H1 (cell line): Measurements from ENCODE around the gene NPC2. TPM values are rescaled to one million over a fixed set of nuclear protein-coding genes. Genes with fewer than 3 reads are reported as not detected.

Experiments used
- CTCF ChIA-PET: fragments of 300-600 bp; sonication (Branson Sonifier 250); formaldehyde crosslinking; loops from one replicate; lab custom pipeline; 2021; ENCODE audit not compliant: partially characterized antibody; lab: Charles Lee
- POLR2A ChIA-PET: fragments of 300-600 bp; sonication (Branson Sonifier 250); formaldehyde crosslinking; loops from one replicate; lab custom pipeline; 2021; ENCODE audit warnings: inconsistent platforms; ENCODE audit not compliant: partially characterized antibody; lab: Charles Lee
- DNase-seq, 2 experiments: peaks; one replicate each; pipeline versions ENCODE4 v3.0.0 to v3.0.0-alpha.2; 2010 to 2022; ENCODE audit warnings: low spot score in 2 of 2, low read depth in 1 of 2, mixed read lengths in 1 of 2
- FAIRE-seq: peaks from 2 replicates; lab custom pipeline; 2011; peaks lifted over from hg19 to GRCh38; lab: Jason Lieb, UNC
- H2AFZ ChIP-seq: 2 replicates; pipeline ENCODE4 v1.8.1; 2012; ENCODE audit warnings: low read length, inconsistent platforms
- H2AK5ac ChIP-seq: 2 replicates; pipeline ENCODE4 v1.6.1; 2013; ENCODE audit warnings: low read depth, low read length
- H2BK120ac ChIP-seq: replicated peaks from 2 replicates; pipeline ENCODE3; 2013; ENCODE audit warnings: low read depth, low read length, inconsistent platforms
- H2BK12ac ChIP-seq: 2 replicates; pipeline ENCODE4 v1.6.1; 2013; ENCODE audit warnings: low read depth, low read length
- H2BK15ac ChIP-seq: 2 replicates; pipeline ENCODE4 v1.6.1; 2013; ENCODE audit warnings: low read length
- H2BK20ac ChIP-seq: 2 replicates; pipeline ENCODE4 v1.6.1; 2013; ENCODE audit warnings: low read length
- H2BK5ac ChIP-seq: 2 replicates; pipeline ENCODE4 v1.6.1; 2013; ENCODE audit warnings: low read depth, low read length
- H3K14ac ChIP-seq: 2 replicates; pipeline ENCODE4 v1.6.1; 2013; ENCODE audit warnings: inconsistent platforms; ENCODE audit not compliant: insufficient read length
- H3K18ac ChIP-seq: 2 replicates; pipeline ENCODE4 v1.6.1; 2013; ENCODE audit warnings: low read length; ENCODE audit errors: extremely low read depth
- H3K23ac ChIP-seq: 2 replicates; pipeline ENCODE4 v1.6.1; 2013; ENCODE audit warnings: inconsistent platforms; ENCODE audit not compliant: insufficient read length
- H3K23me2 ChIP-seq: 2 replicates; pipeline ENCODE4 v1.6.1; 2013; ENCODE audit warnings: low read depth, low read length
- H3K27ac ChIP-seq: 2 replicates; pipeline ENCODE4 v1.6.1; 2011; ENCODE audit warnings: low read depth, low read length, inconsistent platforms
- H3K27me3 ChIP-seq, 4 experiments: replicated peaks in 1 of 4; 1 replicate in 1 of 4; 2 replicates in 3 of 4; pipeline versions ENCODE4 v1.6.1 to v1.8.1; 2011 to 2013; ENCODE audit warnings: low read length in 3 of 4, mild to moderate bottlenecking in 3 of 4, inconsistent platforms in 2 of 4, mixed read lengths in 2 of 4, moderate library complexity in 1 of 4; ENCODE audit not compliant: control insufficient read depth in 3 of 4, insufficient read depth in 3 of 4; ENCODE audit errors: extremely low read depth in 1 of 4
- H3K36me3 ChIP-seq, 4 experiments: 2 replicates each; pipeline versions ENCODE4 v1.6.1 to v1.8.1; 2011 to 2013; ENCODE audit warnings: mild to moderate bottlenecking in 4 of 4, low read length in 3 of 4, moderate library complexity in 2 of 4, control low read depth in 1 of 4, inconsistent platforms in 1 of 4; ENCODE audit not compliant: insufficient read depth in 4 of 4, control insufficient read depth in 2 of 4
- H3K4ac ChIP-seq: replicated peaks from 2 replicates; pipeline ENCODE3; 2013; ENCODE audit warnings: low read length, low read depth, mixed read lengths, inconsistent platforms; ENCODE audit not compliant: insufficient read length
- H3K4me1 ChIP-seq, 4 experiments: replicated peaks in 1 of 4; 1 replicate in 1 of 4; 2 replicates in 3 of 4; pipeline versions ENCODE4 v1.6.1 to v1.8.1; 2011 to 2013; ENCODE audit warnings: low read length in 3 of 4, inconsistent platforms in 2 of 4, mixed read lengths in 1 of 4; ENCODE audit not compliant: insufficient read depth in 4 of 4, control insufficient read depth in 3 of 4
- H3K4me2 ChIP-seq, 2 experiments: 2 replicates each; pipeline versions ENCODE4 v1.6.1 to v1.8.1; 2011 to 2013; ENCODE audit warnings: low read depth in 2 of 2, low read length in 2 of 2, control low read depth in 1 of 2, inconsistent platforms in 1 of 2, mild to moderate bottlenecking in 1 of 2; ENCODE audit not compliant: insufficient read depth in 1 of 2
- H3K4me3 ChIP-seq, 4 experiments: fragments of 200-600, 300-600 bp in 1 of 4; sonication (generic), shearing (Covaris generic), sonication (Bioruptor Twin) in 1 of 4; 2 replicates each; pipeline versions ENCODE4 v1.5.1 to v1.8.1; 2011 to 2016; ENCODE audit warnings: low read length in 4 of 4, low read depth in 3 of 4, control low read depth in 2 of 4, inconsistent platforms in 2 of 4, mild to moderate bottlenecking in 2 of 4, mixed read lengths in 1 of 4, moderate library complexity in 1 of 4; ENCODE audit not compliant: insufficient read depth in 2 of 4; ENCODE audit errors: extremely low read depth in 1 of 4
- H3K56ac ChIP-seq: replicated peaks from 2 replicates; pipeline ENCODE3; 2013; ENCODE audit warnings: low read depth, mild to moderate bottlenecking, mixed read lengths, low read length, inconsistent platforms; ENCODE audit not compliant: insufficient read length
- H3K79me1 ChIP-seq: 2 replicates; pipeline ENCODE4 v1.6.1; 2013; ENCODE audit warnings: low read depth, low read length, control low read depth
- H3K79me2 ChIP-seq, 2 experiments: 2 replicates each; pipeline versions ENCODE4 v1.6.1 to v1.8.1; 2012 to 2013; ENCODE audit warnings: low read length in 2 of 2, mild to moderate bottlenecking in 2 of 2, inconsistent platforms in 1 of 2; ENCODE audit not compliant: insufficient read depth in 2 of 2, control insufficient read depth in 1 of 2
- H3K9ac ChIP-seq, 4 experiments: replicated peaks in 1 of 4; 1 replicate in 1 of 4; 2 replicates in 3 of 4; pipeline versions ENCODE4 v1.6.1 to v1.8.1; 2011 to 2013; ENCODE audit warnings: low read depth in 3 of 4, low read length in 3 of 4, control low read depth in 2 of 4, mild to moderate bottlenecking in 2 of 4, moderate library complexity in 2 of 4, inconsistent platforms in 1 of 4; ENCODE audit errors: extremely low read depth in 1 of 4
- H3K9me3 ChIP-seq, 2 experiments: 2 replicates each; pipeline versions ENCODE4 v1.6.1 to v1.8.1; 2012 to 2013; ENCODE audit warnings: mild to moderate bottlenecking in 2 of 2, moderate library complexity in 2 of 2, control low read depth in 1 of 2, inconsistent platforms in 1 of 2, low read depth in 1 of 2, low read length in 1 of 2, mixed read lengths in 1 of 2; ENCODE audit not compliant: insufficient read depth in 2 of 2
- H4K20me1 ChIP-seq, 2 experiments: replicated peaks in 1 of 2; 2 replicates each; pipeline versions ENCODE3 to v1.8.1; 2011 to 2013; ENCODE audit warnings: inconsistent platforms in 2 of 2, low read length in 2 of 2, mild to moderate bottlenecking in 1 of 2; ENCODE audit not compliant: insufficient read depth in 2 of 2, control insufficient read depth in 1 of 2
- H4K5ac ChIP-seq: 2 replicates; pipeline ENCODE4 v1.6.1; 2013; ENCODE audit warnings: low read length, low read depth, mixed read lengths, inconsistent platforms; ENCODE audit not compliant: insufficient read length
- H4K8ac ChIP-seq: 2 replicates; pipeline ENCODE4 v1.8.0; 2013; ENCODE audit warnings: mild to moderate bottlenecking, moderate library complexity, low read length, inconsistent platforms; ENCODE audit not compliant: insufficient read depth; ENCODE audit errors: extremely low read depth
- H4K91ac ChIP-seq: replicated peaks from 2 replicates; pipeline ENCODE3; 2013; ENCODE audit warnings: low read length, mixed read lengths, inconsistent platforms; ENCODE audit not compliant: insufficient read length
- ATF3 ChIP-seq: IDR thresholded peaks from 2 replicates; pipeline ENCODE4 v1.6.1; 2011; ENCODE audit warnings: low read depth, mild to moderate bottlenecking, low read length; ENCODE audit not compliant: insufficient read depth
- CHD2 ChIP-seq: IDR thresholded peaks from 2 replicates; pipeline ENCODE4 v1.6.1; 2012; ENCODE audit warnings: low read length, improper control_type of control experiment
- CREB1 ChIP-seq: IDR thresholded peaks from 2 replicates; pipeline ENCODE4 v1.6.1; 2012; ENCODE audit warnings: inconsistent platforms
- CTCF ChIP-seq, 3 experiments: IDR thresholded peaks; 1 replicate in 2 of 3; 2 replicates in 1 of 3; pipeline versions ENCODE4 v1.5.1 to v1.6.1; 2011; ENCODE audit warnings: low read length in 3 of 3, mild to moderate bottlenecking in 3 of 3, inconsistent platforms in 2 of 3, low read depth in 1 of 3, moderate library complexity in 1 of 3; ENCODE audit not compliant: insufficient read depth in 1 of 3; ENCODE audit errors: control extremely low read depth in 1 of 3
- KDM4A ChIP-seq: IDR thresholded peaks from one replicate; pipeline ENCODE4 v1.7.1; 2012; ENCODE audit warnings: low read depth, mild to moderate bottlenecking, moderate library complexity, low read length, inconsistent platforms; ENCODE audit not compliant: severe bottlenecking
- KDM5A ChIP-seq: fragments of 200-600 bp; IDR thresholded peaks from 2 replicates; pipeline ENCODE4 v1.7.1; 2012; ENCODE audit warnings: mild to moderate bottlenecking, low read length, inconsistent platforms, mixed read lengths
- SP1 ChIP-seq: IDR thresholded peaks from 2 replicates; pipeline ENCODE4 v1.6.1; 2011; ENCODE audit warnings: low read depth, low read length
- WGBS, 2 experiments: shearing (Covaris generic) in 1 of 2; methylation state at CpG; one replicate each; pipeline versions ENCODE4 v1.1.6 to v1.1.7; 2013 to 2015; ENCODE audit warnings: low lambda C conversion rate in 2 of 2, mixed read lengths in 2 of 2, inconsistent platforms in 1 of 2, low coverage in 1 of 2, missing lambda C conversion rate in 1 of 2; ENCODE audit not compliant: insufficient replicate concordance in 2 of 2, insufficient coverage in 1 of 2, insufficient read length in 1 of 2; ENCODE audit errors: extremely low coverage in 1 of 2, missing lambda C conversion rate in 1 of 2; 5-methylcytosine and 5-hydroxymethylcytosine counted together
- polyA plus RNA-seq, 7 experiments: library from polyadenylated mRNA; depleted of rRNA in 3 of 7; stranded (reverse) in 5 of 7; unstranded in 2 of 7; fragments of >200 nt in 5 of 7; fragments of 200-250 nt in 2 of 7; gene quantifications; 1 replicate in 5 of 7; 2 replicates in 1 of 7; 4 replicates in 1 of 7; pipeline versions ENCODE4 v1.2.1 to v1.2.3, GENCODE V29; 2011 to 2013; ENCODE audit warnings: missing spikeins in 2 of 7, mixed read lengths in 2 of 7
- total RNA-seq: library from RNA; stranded (reverse); fragmentation: NEBNext Ultra II Directional; extraction: Animal tissue kit (Norgen Biotek cat#: 25700); gene quantifications from 2 replicates; pipeline ENCODE4 v1.2.1, GENCODE V29; 2021

NPC2 gene
- total and polyA plus RNA-seq, 2 of the 8 experiments (the other 6 are each of a cell fraction or from before 2014, with no cell fraction given), result 178 to 258 TPM

GRCh38 chr14:74493343-74494261, 497 bp upstream of the NPC2 start, which contains the start of gene ISCA2:
ISCA2 (plus strand) TSS chr14:74493765; CDS start chr14:74493775, 10 bp downstream.
- FAIRE-seq, result no peak
- CTCF ChIA-PET, result interaction anchor here (0.7 to 1.4 kb wide), 4 partner anchors 9 to 146 kb away, joined by 3 read pairs; partner anchors contain the start of gene VRTN
- 0% methylated on average over 38 of the region's 73 CpGs; no CpG with 5 or more reads in 1 of the 2 experiments for WGBS, 2 experiments
- TF ChIP-seq KDM4A (peak; percentile 79), ATF3 (no peak), KDM5A (peak; percentile 70; the same call in 1 of the 2 replicates), CTCF (IDR thresholded peaks at IDR 0.05; ENCODE audit: control extremely low read depth in 1 of 3, insufficient read depth in 1 of 3, low read depth in 1 of 3, low read length in 3 of 3) (0 out of 4 replicates have a peak, but pooled peaks of 1 of the 3 experiments have one; percentile 4), CHD2 (peak; percentile 79), CREB1 (0 out of 2 replicates have a peak, but pooled peaks have one; percentile 44), SP1 (peak; percentile 95)

More at GRCh38 chr14:74493343-74494261, 497 bp upstream of the NPC2 start, which contains the start of gene ISCA2:
- peak within 1 kb of the TSS; percentile 68; the same call in 1 of the 2 replicates for H2AFZ ChIP-seq
- peak within 1 kb of the TSS; percentile 88; the same call in 1 of the 2 replicates for H2BK12ac ChIP-seq
- H3K23me2 ChIP-seq, result peaks cover 12% of the 10 kb centered on the region
- peak within 1 kb of the TSS; percentile 95; the same call in 1 of the 2 replicates for H4K8ac ChIP-seq
- peak within 1 kb of the TSS; percentile 94 for H3K18ac ChIP-seq
- peak within 1 kb of the TSS; percentile 95 for H2BK5ac ChIP-seq
- peaks cover 0 to 4% (median 1%) of the 10 kb centered on the region in 4 experiments; a peak in 2 of 7 replicates for H3K4me1 ChIP-seq
- peak within 1 kb of the TSS; percentile 85 to 89 for H3K4me2 ChIP-seq
- peak within 1 kb of the TSS; percentile 86 for H3K27ac ChIP-seq
- no peak within 1 kb of the TSS for H2BK120ac ChIP-seq
- peak within 1 kb of the TSS; percentile 83 for H4K91ac ChIP-seq
- H3K4ac ChIP-seq, result no peak within 1 kb of the TSS
- no peak within 1 kb of the TSS for H3K56ac ChIP-seq
- H3K79me2 ChIP-seq, result peaks cover 0 to 50% of the 10 kb centered on the region in 2 experiments; a peak in 3 of 4 replicates
- H2BK15ac ChIP-seq, result no peak within 1 kb of the TSS
- no peaks in the 10 kb centered on the region for H3K27me3 ChIP-seq
- peaks cover 0 to 6% of the 10 kb centered on the region in 2 experiments for H4K20me1 ChIP-seq
- no peak within 1 kb of the TSS for H2AK5ac ChIP-seq
- POLR2A ChIA-PET, result interaction anchor here (0.7 to 2.4 kb wide), 9 partner anchors 11 to 280 kb away, joined by 3 to 8 read pairs (median 4); partner anchors contain the start of gene ABCD4
- no peak within 1 kb of the TSS for H2BK20ac ChIP-seq
- peak; percentile 98 to 99 for DNase-seq
- peaks cover 6% of the 10 kb centered on the region; the same call in 1 of the 2 replicates for H3K79me1 ChIP-seq
- H3K14ac ChIP-seq, result no peak within 1 kb of the TSS
- peak within 1 kb of the TSS; percentile 73 to 99 (median 95) for H3K4me3 ChIP-seq
- H3K9me3 ChIP-seq, result no peaks in the 10 kb centered on the region
- H4K5ac ChIP-seq, result peak within 1 kb of the TSS; percentile 89
- peaks cover 0 to 7% (median 0%) of the 10 kb centered on the region in 4 experiments; a peak in 1 of 8 replicates for H3K36me3 ChIP-seq
- H3K23ac ChIP-seq, result no peak within 1 kb of the TSS
- H3K9ac ChIP-seq, result peak within 1 kb of the TSS; percentile 87 to 92 (median 88)
